Measurements from ENCODE around the gene GFPT2. TPM values are rescaled to one million over a fixed set of nuclear protein-coding genes. Genes with fewer than 3 reads are reported as not detected.

Gene GFPT2
- total and polyA plus RNA-seq, 2 of the 8 experiments (the other 6 are each of a cell fraction or from before 2014, with no cell fraction given) = 83.7 to 143 TPM

GRCh38 chr5:180315762-180316212 is 37.3 kb downstream of the GFPT2 start (continued):
- peak in 1 of 2 experiments; percentile 61; a peak in 1 of 4 replicates for TF ChIP-seq SIN3A (conservative IDR thresholded peaks at IDR 0.05 in 1 of 2, IDR thresholded peaks at IDR 0.05 in 1 of 2; ENCODE audit: low read depth in 1 of 2, low read length in 2 of 2)
- TF ChIP-seq BCL11A (IDR thresholded peaks at IDR 0.05; ENCODE audit: low read depth in 2 of 2, low read length in 2 of 2) = no peak

Measured in H1 (cell line).